GM18526 (cell line): ENCODE measurements around the gene CFAP20DC.

Experiments
- POLR2A ChIP-seq: IDR thresholded peaks from 3 replicates; pipeline ENCODE4 v1.6.1; 2011; ENCODE audit not compliant: insufficient read length; ENCODE audit errors: extremely low read depth

CFAP20DC gene

DNA sequence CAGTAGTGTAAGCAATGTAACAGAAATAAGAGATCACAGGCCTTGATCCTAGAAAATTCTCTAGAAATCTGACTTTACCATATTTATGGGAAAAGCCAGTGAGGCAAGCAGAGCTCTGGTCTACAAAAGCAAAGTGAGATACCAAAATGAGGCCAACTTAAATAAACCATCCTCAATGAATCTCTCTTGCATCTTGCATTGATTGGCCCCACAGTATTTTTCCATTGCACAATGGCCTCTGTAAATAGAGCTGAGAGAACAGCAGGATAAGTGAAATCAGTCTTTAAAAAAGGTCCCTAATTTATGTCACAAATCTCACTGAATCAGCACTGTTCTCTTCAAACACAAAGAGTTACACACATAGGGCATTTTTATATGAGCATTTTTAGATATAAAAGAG lies 8.9 kb downstream of the CFAP20DC start:
- TF ChIP-seq POLR2A, result no peak

DNA sequence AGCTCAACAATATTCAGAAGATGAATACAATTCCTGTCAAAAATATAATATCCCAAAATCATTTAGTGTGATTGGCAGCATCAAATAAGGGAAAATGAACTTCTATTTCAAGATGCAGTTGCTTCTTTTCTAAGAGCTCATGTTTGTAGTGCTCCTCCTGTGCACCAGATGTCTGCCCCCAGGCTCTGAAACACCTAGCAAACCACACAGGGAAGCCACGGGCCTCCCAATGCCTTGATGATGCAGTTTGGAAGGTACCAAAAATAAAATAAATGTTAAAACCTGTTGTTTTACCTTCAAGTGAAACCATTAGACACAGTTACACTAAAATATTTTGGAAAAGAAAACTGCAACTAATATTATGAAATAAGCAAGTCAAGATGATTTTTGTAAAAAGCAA lies 22.2 kb downstream of the CFAP20DC start:
- no peak for TF ChIP-seq POLR2A

DNA sequence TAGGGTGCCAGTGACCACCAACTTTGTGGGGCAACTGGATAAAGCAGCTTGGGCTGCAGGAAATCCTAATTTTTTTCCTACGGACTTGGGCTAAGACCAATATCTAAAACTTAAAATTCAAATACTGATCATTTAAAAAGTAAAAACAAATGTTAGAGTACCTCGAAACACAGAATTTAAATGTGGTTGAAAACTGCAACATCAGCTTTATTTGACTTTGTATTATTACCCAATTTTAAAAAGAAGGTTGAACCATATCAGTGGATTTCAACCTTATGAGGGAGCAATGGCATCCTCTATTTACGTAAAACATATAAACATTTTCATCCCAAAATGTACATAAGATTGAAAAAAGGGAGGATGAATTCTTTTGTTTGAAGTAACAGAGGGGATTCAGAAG lies 26.2 kb downstream of the CFAP20DC start:
- TF ChIP-seq POLR2A, result no peak

DNA sequence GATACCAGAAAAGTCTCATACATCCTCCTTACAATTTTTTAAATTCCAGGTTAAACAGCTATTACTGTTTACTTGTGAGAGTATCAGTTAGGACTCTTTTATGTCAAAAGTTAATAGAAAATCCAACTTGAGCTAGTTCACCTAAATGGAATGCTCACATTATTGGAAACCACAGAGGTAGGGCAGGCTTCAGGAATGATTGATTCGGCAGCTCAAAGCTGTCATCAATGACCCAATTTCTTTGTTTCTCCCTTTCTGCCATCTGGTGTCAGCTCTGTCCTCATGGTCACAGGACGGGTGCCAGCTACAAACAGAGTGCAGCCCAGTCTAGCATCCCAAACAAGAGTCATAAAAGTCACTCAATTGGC lies 32.2 kb downstream of the CFAP20DC start:
- TF ChIP-seq POLR2A, result no peak

DNA sequence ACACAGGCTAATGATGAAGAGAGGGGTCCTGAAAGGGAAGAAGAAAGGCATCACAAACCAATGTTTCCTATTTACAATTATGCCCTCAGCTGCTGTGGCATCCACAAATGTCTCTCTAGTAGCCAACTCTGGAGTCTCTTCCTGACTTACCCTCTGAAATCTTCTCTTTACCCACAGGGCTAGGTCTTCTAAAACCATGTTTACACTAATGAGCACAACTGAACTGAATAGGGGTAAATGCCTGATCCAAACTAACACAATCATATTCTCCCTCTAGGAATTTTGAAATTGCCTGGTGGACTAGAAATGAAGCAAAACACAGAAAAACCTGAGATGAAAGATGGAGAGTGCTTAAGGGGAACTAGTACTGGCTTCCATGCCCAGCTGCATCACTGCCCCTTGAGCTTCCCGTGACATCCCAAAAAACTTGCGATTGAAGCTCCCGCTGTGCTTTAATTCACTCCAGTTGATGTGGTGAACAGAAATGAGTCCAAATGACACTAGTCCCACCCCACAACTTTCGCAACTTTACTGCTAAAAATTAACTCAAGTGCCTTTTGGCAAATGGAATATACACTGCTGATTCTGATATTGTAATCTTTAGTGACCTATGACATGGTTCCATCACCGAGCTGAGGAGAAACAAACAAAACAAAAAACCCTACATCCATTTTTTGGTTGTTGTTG lies 32.8 kb downstream of the CFAP20DC start:
- TF ChIP-seq POLR2A, result no peak

DNA sequence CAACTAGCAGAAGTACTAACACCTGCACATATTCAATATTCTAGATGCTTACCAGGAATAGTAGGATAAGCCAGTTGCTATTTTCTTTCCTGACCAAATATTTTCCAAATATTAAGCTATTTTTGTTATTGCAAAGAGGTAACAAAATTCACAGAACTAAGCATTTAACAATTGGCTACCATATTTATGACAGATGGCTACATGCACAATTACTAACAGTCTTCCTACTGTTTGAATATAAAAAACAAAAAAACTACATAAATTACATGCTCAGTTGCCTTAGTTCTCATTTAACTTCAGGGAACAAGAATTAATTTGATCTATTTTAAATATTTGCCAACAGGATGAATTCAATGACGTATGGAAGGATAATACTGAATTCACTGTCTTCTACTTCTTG lies 36.2 kb downstream of the CFAP20DC start:
- no peak for TF ChIP-seq POLR2A

DNA sequence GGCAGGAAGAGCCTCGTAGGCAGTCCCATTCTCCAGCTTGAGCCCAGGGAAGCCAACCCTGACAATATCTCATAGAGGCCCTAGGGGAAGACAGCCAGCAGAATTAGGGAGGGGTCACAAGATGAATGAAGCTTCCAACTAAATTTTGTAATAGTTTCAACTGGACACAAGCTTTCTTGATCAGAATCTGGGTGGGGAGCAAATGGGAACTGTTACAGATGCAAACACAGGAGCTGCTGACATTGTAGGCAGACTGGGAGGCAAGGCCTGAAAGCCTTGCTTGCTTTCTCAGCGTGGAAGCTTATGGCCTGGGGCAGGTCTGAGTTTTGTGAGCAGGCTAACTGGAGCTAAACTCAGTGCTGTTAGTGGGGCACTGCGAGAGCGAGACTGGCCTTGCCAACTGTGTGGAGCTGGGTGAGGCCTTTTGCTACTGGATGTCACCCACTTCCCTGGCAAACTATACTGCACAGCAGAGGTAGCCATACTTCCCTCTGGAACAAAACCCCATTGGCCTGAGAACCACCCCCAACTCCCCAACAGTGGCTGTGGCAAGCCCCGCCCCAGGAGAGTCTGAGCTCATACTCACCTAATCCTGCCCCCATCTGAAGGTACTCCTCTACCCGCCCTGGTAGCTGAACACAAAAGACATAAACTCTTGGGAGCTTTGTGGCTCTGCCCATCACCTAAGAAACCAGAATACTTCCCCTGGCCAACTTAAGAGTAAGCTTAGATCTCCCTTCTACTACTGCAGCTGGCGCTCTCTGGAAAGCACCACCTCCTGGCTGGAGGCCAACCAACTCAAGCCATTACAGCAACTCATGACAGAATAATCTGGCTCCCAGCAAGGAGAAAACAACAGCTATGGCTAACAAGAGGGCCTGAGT lies 42.9 kb downstream of the CFAP20DC start:
- no peak for TF ChIP-seq POLR2A

DNA sequence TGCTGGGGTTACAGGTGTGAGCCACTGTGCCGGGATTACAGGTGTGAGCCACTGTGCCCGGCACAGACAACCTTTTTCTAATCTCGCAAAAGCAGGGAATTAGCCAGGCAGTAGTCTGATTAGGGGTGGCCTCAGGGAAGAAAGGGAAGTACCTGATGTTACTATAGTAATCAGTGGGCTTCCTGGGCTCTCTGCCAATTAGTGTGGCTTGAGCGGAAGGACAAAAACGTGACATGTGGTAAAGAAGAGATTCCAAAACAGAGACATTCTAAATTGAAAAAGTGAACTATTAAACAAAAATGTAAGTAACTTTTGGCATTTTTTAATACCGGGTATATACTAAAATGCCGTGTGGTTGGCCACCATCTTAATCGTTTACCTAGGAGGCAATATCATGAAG lies 48.1 kb downstream of the CFAP20DC start:
- no peak for TF ChIP-seq POLR2A

DNA sequence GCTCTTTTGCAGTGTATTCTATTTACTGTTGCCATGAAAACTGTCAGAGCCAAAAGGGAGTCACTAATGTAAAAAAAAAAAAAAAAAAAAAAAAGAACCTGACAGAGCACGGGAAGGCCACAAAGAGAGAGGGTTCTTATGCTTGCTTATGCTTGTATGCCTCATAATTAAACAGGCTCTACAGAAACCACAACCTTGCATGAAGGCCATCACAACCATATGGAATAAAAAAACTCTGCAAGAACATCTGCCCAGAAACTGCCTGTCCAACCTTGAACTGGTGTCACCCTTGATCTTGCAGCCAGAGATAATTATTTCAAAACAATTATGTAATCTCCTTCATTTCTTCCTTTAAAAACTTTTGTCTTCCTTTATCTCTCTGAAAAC lies 50.1 kb downstream of the CFAP20DC start:
- TF ChIP-seq POLR2A, result no peak

DNA sequence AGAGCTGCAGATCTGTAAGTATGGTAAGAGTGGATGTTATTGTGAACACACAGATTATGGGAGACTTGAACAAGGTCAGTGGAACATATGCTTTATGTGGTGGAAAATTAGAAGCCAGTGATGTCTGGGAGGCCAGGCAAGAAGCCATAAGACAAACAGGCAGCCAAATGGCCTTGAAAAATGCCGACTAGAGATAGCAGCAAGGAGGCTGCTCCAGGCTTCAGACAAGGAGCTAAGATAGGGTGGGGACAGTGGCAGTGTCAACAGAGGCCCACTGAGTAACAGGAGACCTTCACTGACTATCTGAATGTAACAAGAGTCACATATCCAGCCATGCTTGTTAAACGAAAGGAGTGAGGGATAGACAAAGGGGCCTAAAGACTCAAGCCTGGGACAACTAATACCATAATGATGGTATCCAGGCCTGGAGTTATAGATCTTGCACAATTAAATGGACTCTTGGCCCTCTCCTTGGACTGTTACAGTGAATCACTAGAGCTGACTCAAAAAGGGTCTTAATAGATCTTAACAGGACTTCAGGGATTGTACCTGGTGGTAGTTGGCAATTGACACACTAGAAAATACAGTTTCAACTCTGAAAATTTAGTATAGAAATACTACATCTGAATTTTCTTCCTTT lies 50.6 kb downstream of the CFAP20DC start:
- no peak for TF ChIP-seq POLR2A

DNA sequence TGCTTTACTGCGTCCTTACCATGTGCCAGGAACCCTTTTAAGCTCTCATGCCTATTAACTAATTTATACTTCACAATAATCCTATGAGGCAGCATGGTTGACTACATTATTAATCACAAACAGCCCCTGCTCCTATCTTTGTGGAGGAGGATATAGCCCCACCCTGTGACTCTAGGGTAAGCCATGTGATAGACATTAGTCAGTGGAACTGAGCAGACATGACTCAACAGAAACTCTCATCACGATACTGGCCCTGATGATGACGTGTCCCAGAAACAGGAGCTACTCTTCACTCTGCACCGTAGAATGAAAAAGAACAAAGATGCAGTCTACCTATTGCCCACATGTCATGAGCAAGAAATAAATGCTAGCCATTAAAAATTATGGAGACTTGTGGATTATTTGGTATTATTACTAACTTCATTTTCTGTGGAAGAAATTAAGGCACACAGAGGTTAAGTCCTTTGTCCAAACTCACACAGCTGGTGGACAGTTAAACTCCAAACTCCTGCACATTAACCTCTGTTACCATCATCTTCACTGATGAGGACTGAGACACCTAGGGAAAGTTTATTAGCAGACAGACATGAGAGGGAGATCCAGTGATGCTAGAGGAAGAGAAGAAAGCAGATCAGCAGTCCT lies 51.2 kb downstream of the CFAP20DC start:
- no peak for TF ChIP-seq POLR2A

DNA sequence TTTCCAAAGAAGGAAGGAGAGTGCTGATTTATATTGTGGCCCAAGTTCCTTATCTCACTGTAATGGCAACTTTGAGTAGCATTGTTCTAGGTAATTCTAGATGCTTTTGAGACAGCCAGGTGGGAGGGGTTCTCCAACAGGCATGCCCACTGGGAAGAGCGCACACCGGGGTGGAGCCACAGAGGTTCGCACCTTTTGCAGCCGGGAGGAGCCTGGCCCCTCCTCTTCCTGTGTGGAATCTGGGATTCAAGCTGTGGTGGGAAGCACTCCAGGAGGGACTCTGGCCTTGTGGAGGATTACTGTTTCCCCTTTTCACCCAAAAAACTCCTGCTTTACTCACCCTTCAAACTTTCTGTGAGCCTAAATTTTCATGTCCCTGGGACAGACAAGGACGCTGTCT lies 53.1 kb downstream of the CFAP20DC start:
- no peak for TF ChIP-seq POLR2A

DNA sequence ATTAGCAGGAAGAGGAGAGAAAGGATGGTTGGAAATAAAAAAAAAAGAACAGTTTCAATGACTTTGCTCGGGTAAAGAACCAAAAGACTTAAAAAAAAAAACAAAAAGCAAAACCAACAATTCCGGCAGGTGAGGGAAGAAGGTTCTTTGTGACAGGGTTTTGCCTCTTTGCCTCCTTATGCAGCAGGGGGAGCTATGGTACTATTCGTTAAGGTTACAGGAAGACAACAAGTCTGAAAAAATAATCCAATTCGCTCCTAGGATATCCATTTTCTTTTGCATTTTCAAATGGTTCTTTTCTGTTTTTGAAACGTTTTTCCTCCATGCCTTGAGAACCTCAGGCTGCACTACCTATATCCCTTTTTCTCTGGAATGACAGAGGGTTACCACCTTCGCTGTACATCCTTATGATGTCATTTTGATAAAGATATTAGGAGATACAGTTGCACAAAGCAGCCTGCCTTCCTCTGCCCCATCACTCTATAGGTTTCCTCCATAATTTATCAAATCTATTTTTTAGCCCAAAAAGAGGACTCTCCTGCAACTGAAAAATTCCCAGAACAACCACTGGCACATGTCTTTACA lies 55.0 kb downstream of the CFAP20DC start:
- no peak for TF ChIP-seq POLR2A

DNA sequence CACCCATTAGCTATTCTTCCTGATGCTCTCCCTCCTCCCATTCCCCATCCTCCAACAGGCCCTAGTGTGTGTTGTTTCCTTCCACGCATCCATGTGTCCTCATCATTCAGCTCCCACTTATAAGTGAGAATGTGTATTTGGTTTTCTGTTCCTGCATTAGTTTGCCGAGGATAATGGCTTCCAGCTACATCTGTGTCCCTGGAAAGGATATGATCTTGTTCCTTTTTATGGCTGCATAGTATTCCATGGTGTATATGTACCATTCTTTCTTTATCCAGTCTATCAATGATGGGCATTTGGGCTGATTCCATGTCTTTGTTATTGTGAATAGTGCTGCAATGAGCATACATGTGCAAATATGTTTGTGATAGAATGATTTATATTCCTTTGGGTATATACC lies 56.3 kb downstream of the CFAP20DC start:
- no peak for TF ChIP-seq POLR2A

DNA sequence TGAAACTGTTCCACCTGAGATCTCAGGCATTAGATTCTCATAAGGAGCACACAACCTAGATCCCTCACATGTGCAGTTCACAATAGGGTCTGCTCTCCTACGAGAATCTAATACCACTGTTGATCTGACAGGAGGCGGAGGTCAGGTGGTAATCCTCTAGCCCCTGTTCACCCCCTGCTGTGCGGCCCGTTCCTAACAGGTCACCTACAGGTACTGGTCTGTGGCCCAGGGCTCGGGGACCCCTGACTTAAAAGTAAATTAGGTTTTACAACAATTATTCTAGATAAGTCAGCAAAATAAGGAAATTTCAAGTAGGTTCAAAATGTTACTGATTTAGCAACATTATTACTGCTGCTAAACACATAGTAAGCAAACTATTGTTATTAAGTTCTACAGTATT lies 58.2 kb downstream of the CFAP20DC start:
- TF ChIP-seq POLR2A, result no peak
